ENCODE measurements around the gene RECK. TPM values are rescaled to one million over a fixed set of nuclear protein-coding genes. Genes with fewer than 3 reads are reported as not detected.

Gene RECK
- total RNA-seq, 1 experiment from 2014 or later = 10.3 TPM

DNA sequence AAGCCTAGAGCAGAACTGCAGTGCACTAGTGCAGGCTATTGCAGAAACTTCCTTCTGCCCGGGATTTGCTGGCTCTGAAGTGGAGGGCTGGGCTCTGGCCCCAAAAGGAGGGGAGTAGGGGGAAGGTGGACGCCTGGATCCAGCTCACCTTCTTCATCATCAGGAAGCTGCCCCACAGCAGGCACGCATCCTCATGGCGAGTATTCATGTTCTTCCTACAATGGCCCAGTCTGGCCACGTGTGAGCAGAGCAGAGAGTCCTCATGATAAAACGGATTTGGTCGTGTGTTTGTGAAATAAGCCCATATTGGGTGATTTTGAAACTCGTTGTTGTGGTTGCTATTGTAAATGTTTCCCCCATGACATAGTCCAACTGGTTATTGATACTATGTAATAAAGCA lies 91.6 kb downstream of the RECK start:
- Histone ChIP-seq H4K8ac (replicated peaks; ENCODE audit: insufficient read length, low read depth, low read length) (no peak overlapping the region), H3K23ac (ENCODE audit: insufficient read length, low read depth, low read length) (no peak overlapping the region), H4K5ac (ENCODE audit: insufficient read length, low read depth, low read length) (no peak overlapping the region), H3K79me2 (ENCODE audit: insufficient read depth, low read length) (no peaks in the 10 kb centered on the region), H3K27me3 (ENCODE audit: insufficient read depth, low read length) (no peaks in the 10 kb centered on the region), H3K23me2 (ENCODE audit: insufficient read length, low read depth, low read length, poor library complexity, severe bottlenecking) (no peaks in the 10 kb centered on the region), H2BK12ac (ENCODE audit: insufficient read length, low read depth, low read length) (no peak overlapping the region), H3K14ac (ENCODE audit: insufficient read depth, low read length) (no peak overlapping the region), H3K56ac (ENCODE audit: insufficient read length, low read depth, low read length) (no peak overlapping the region), H2AFZ (ENCODE audit: low read length) (no peak overlapping the region), H3K4ac (ENCODE audit: low read depth, low read length) (no peak overlapping the region), H2BK15ac (ENCODE audit: low read depth, low read length) (no peak overlapping the region), H3K79me1 (ENCODE audit: insufficient read depth, low read depth, low read length, poor library complexity, severe bottlenecking) (no peaks in the 10 kb centered on the region), H3K4me1 (ENCODE audit: insufficient read depth, low read length) (peaks cover 2% of the 10 kb centered on the region; the same call in 1 of the 2 replicates), H3K18ac (ENCODE audit: insufficient read length, low read depth, low read length) (no peak overlapping the region), H2AK5ac (ENCODE audit: insufficient read length, low read length) (no peak overlapping the region), H3K9ac (ENCODE audit: extremely low read depth, insufficient read length, low read length) (no peak overlapping the region), H3K27ac (ENCODE audit: insufficient read length, low read depth, low read length) (no peak overlapping the region), H3T11ph (ENCODE audit: low read length) (no peak overlapping the region), H2BK120ac (ENCODE audit: low read depth, low read length, poor library complexity, severe bottlenecking) (no peak overlapping the region), H4K20me1 (ENCODE audit: control insufficient read depth, insufficient read depth, insufficient read length) (no peaks in the 10 kb centered on the region), H3K9me3 (ENCODE audit: control insufficient read depth, low read depth, low read length) (no peaks in the 10 kb centered on the region), H3K4me2 (ENCODE audit: insufficient read depth, insufficient read length, low read length) (no peak overlapping the region), H2BK5ac (ENCODE audit: insufficient read length, low read length) (no peak overlapping the region), H2BK20ac (ENCODE audit: low read depth, low read length, poor library complexity, severe bottlenecking) (no peak overlapping the region), H4K91ac (ENCODE audit: insufficient read length, low read depth, low read length) (no peak overlapping the region)
- Mint-ChIP-seq H3K4me1 (peaks cover 12 to 25% of the 10 kb centered on the region in 2 experiments), H3K27me3 (ENCODE audit: low read depth) (peaks cover 40% of the 10 kb centered on the region), H3K4me3 (no peak overlapping the region), H3K9me3 (no peaks in the 10 kb centered on the region), H3K36me3 (ENCODE audit: insufficient read depth in 1 of 3, low read depth in 3 of 3) (no peaks in the 10 kb centered on the region; a peak in 1 of 7 replicates), H3K27ac (no peak overlapping the region)
- no peak for DNase-seq
- no CpG with 5 or more reads among the region's 8 CpGs for WGBS (ENCODE audit: extremely low coverage, insufficient read length, low lambda C conversion rate)
- TF ChIP-seq, protein P1, sequence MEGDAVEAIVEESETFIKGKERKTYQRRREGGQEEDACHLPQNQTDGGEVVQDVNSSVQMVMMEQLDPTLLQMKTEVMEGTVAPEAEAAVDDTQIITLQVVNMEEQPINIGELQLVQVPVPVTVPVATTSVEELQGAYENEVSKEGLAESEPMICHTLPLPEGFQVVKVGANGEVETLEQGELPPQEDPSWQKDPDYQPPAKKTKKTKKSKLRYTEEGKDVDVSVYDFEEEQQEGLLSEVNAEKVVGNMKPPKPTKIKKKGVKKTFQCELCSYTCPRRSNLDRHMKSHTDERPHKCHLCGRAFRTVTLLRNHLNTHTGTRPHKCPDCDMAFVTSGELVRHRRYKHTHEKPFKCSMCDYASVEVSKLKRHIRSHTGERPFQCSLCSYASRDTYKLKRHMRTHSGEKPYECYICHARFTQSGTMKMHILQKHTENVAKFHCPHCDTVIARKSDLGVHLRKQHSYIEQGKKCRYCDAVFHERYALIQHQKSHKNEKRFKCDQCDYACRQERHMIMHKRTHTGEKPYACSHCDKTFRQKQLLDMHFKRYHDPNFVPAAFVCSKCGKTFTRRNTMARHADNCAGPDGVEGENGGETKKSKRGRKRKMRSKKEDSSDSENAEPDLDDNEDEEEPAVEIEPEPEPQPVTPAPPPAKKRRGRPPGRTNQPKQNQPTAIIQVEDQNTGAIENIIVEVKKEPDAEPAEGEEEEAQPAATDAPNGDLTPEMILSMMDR (conservative IDR thresholded peaks at IDR 0.05) = no peak

Data from H9 (cell line).